ENCODE results near the gene HRAS.

Gene HRAS

DNA sequence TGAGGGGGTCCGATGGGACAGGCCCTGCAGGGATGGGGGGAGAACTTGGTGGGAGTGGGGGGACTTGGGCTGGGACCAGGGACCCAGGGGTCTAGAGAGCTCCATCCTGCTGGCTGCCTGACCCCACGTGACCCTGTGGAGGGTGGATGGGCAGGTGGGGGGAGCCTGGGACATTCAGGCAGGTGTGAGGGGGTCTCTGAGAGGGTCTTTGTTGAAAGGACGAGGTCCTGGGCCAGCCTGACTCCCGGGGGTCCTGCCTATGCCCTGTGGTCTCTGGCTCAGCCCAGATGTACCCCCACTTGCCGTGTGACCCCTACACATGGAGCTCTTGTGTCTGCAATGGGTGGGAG is 9.4 kb upstream of the HRAS start:
- no peaks in the 10 kb centered on the region for H3K27me3 ChIP-seq (ENCODE audit: insufficient read depth, low read length, poor library complexity, severe bottlenecking)
- no peaks in the 10 kb centered on the region for H3K9me3 ChIP-seq (ENCODE audit: insufficient read depth, low read depth, low read length)
- no peak overlapping the region for H3K4me2 ChIP-seq (ENCODE audit: low read depth, low read length, poor library complexity, severe bottlenecking)
- H3K79me2 ChIP-seq (ENCODE audit: insufficient read depth, low read length): no peaks in the 10 kb centered on the region
- H3K4me1 ChIP-seq (ENCODE audit: insufficient read depth, low read length, poor library complexity, severe bottlenecking): no peaks in the 10 kb centered on the region
- H3F3A ChIP-seq (ENCODE audit: low read depth): no peaks in the 10 kb centered on the region
- no peaks in the 10 kb centered on the region for H3K36me3 ChIP-seq (ENCODE audit: insufficient read depth, low read length)
- no peak overlapping the region for H3K4me3 ChIP-seq (ENCODE audit: low read length, poor library complexity, severe bottlenecking)
- no peak for TF ChIP-seq EZH2phosphoT487 (IDR thresholded peaks at IDR 0.05; ENCODE audit: borderline replicate concordance)
- TF ChIP-seq, protein P1, sequence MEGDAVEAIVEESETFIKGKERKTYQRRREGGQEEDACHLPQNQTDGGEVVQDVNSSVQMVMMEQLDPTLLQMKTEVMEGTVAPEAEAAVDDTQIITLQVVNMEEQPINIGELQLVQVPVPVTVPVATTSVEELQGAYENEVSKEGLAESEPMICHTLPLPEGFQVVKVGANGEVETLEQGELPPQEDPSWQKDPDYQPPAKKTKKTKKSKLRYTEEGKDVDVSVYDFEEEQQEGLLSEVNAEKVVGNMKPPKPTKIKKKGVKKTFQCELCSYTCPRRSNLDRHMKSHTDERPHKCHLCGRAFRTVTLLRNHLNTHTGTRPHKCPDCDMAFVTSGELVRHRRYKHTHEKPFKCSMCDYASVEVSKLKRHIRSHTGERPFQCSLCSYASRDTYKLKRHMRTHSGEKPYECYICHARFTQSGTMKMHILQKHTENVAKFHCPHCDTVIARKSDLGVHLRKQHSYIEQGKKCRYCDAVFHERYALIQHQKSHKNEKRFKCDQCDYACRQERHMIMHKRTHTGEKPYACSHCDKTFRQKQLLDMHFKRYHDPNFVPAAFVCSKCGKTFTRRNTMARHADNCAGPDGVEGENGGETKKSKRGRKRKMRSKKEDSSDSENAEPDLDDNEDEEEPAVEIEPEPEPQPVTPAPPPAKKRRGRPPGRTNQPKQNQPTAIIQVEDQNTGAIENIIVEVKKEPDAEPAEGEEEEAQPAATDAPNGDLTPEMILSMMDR (conservative IDR thresholded peaks at IDR 0.05; ENCODE audit: low read length): no peak
- no peaks in the 10 kb centered on the region for H3K9me2 ChIP-seq (replicated peaks; ENCODE audit: low read depth, low read length)
- H2AFZ ChIP-seq (ENCODE audit: low read length): no peak overlapping the region
- H4K20me1 ChIP-seq (ENCODE audit: insufficient read depth, low read length, poor library complexity, severe bottlenecking): no peaks in the 10 kb centered on the region
- no peak overlapping the region for H3K9ac ChIP-seq (ENCODE audit: low read depth, low read length, poor library complexity, severe bottlenecking)

DNA sequence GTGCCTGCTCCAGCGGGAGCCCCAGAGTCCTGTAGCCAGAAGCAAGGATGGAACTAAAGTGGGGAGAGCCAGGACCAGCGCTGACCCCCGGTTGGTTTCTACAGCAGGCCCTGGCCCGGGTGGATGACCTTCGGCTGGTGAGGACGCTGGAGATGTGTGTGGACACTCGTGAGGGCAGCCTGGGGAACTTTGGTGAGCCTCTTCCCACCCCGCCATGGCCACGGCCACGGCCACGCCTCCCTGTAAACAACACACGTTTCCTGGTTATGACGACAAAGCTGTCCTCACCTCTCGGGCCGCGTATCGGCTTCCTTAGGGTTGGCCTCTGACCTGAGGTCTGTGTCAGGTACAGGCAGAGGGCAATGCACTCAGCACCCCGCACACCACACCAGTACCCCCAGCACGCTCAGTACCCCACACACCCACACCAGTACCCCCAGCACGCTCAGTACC is 6.1 kb upstream of the HRAS start:
- H3K4me2 ChIP-seq (ENCODE audit: low read depth, low read length, poor library complexity, severe bottlenecking): no peak overlapping the region
- TF ChIP-seq, protein P1 (conservative IDR thresholded peaks at IDR 0.05; ENCODE audit: low read length): no peak
- TF ChIP-seq EZH2phosphoT487 (IDR thresholded peaks at IDR 0.05; ENCODE audit: borderline replicate concordance): no peak
- H2AFZ ChIP-seq (ENCODE audit: low read length): no peak overlapping the region

DNA sequence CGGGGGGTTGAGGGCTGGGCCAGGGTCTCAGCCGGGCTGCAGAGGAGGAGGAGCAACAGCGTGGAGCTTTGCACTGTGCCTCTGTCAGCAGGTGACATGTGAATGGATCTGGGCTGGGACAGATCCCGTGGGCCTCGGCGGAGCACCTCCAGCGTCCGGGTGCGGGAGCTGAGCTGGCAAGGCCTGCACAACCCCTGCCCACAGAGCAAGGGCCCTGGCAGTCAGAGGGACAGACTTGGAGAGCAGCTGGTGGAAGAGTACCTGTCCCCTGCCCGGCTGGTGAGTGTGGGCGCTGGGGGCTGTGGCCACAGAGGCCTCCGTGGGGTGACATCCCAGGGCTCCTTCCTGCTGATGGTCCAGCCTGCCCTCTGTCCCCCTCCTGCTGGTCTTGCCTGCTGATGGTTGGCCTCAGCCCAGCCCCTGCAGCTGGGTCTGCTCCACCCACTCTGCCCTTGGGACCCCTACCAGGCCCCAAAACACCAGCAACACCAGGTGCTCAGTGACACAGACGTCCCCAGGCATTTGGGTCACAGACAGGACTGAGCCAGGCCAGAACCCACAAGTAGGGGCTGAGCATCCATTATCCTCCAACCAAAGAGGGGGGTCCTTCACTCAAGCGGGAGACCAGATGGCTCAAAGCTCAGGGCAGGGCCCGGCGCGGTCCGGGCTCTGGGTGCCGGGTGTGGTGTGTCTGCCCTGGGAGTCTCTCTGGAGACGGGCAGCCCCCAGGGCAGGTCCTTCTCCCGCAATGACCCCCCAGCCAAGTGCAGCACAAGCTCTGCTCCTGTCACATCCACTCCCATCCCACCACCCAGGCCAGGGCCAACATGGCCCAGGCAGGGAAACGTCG is 5.4 kb upstream of the HRAS start:
- H3K9me2 ChIP-seq (replicated peaks; ENCODE audit: low read depth, low read length): no peaks in the 10 kb centered on the region
- no peaks in the 10 kb centered on the region for H3K79me2 ChIP-seq (ENCODE audit: insufficient read depth, low read length)
- H3K4me2 ChIP-seq (ENCODE audit: low read depth, low read length, poor library complexity, severe bottlenecking): no peak overlapping the region
- no peaks in the 10 kb centered on the region for H3F3A ChIP-seq (ENCODE audit: low read depth)
- no peaks in the 10 kb centered on the region for H3K27me3 ChIP-seq (ENCODE audit: insufficient read depth, low read length, poor library complexity, severe bottlenecking)
- H3K9ac ChIP-seq (ENCODE audit: low read depth, low read length, poor library complexity, severe bottlenecking): no peak overlapping the region
- H4K20me1 ChIP-seq (ENCODE audit: insufficient read depth, low read length, poor library complexity, severe bottlenecking): no peaks in the 10 kb centered on the region
- H3K4me3 ChIP-seq (ENCODE audit: low read length, poor library complexity, severe bottlenecking): no peak overlapping the region
- H2AFZ ChIP-seq (ENCODE audit: low read length): no peak overlapping the region
- H3K4me1 ChIP-seq (ENCODE audit: insufficient read depth, low read length, poor library complexity, severe bottlenecking): peaks cover 4% of the 10 kb centered on the region
- no peak for TF ChIP-seq EZH2phosphoT487 (IDR thresholded peaks at IDR 0.05; ENCODE audit: borderline replicate concordance)
- TF ChIP-seq, protein P1 (conservative IDR thresholded peaks at IDR 0.05; ENCODE audit: low read length): no peak
- no peaks in the 10 kb centered on the region for H3K9me3 ChIP-seq (ENCODE audit: insufficient read depth, low read depth, low read length)
- no peaks in the 10 kb centered on the region for H3K36me3 ChIP-seq (ENCODE audit: insufficient read depth, low read length)

More for the DNA sequence above, 6.1 kb upstream of the HRAS start:
- Histone ChIP-seq H3K4me1 (ENCODE audit: insufficient read depth, low read length, poor library complexity, severe bottlenecking) (no peaks in the 10 kb centered on the region), H3K9me3 (ENCODE audit: insufficient read depth, low read depth, low read length) (no peaks in the 10 kb centered on the region), H3K9ac (ENCODE audit: low read depth, low read length, poor library complexity, severe bottlenecking) (no peak overlapping the region), H4K20me1 (ENCODE audit: insufficient read depth, low read length, poor library complexity, severe bottlenecking) (no peaks in the 10 kb centered on the region), H3K27me3 (ENCODE audit: insufficient read depth, low read length, poor library complexity, severe bottlenecking) (no peaks in the 10 kb centered on the region), H3K79me2 (ENCODE audit: insufficient read depth, low read length) (no peaks in the 10 kb centered on the region), H3K4me3 (ENCODE audit: low read length, poor library complexity, severe bottlenecking) (no peak overlapping the region), H3K36me3 (ENCODE audit: insufficient read depth, low read length) (no peaks in the 10 kb centered on the region), H3F3A (ENCODE audit: low read depth) (no peaks in the 10 kb centered on the region), H3K9me2 (replicated peaks; ENCODE audit: low read depth, low read length) (no peaks in the 10 kb centered on the region)
